HG03457 (cell line): ENCODE data around the gene GALNT16.
"Not testable (repeated sequence)": the region's sequence is repeated elsewhere in the genome, so short reads cannot be mapped to it uniquely, and the experiment has no call there.

Source experiments
- ATAC-seq: cut with Tn5 transposase; IDR thresholded peaks from one replicate; pipeline ENCODE4 v1.9.1; 2021; ENCODE audit warnings: moderate number of reproducible peaks; ENCODE audit not compliant: unreplicated experiment

GALNT16 gene

DNA sequence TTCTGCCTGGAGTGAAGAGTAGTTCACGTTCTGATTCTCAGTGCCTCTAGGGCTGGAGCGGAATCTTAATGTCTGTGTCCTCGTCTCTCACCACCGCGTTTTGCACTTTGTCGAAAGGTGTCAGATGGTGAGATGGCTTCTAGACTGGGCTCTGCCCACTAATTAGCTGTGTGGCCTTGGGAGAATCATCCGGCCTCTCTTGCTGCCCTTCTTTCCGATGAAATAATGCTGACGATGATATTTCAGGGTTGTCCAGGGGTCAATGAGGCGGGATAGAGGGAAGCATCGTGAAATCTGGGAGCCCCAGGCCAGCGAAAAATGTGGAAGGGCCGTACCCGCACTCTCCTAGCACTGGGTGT is 811 bp upstream of the GALNT16 start:
- ATAC-seq: no peak

DNA sequence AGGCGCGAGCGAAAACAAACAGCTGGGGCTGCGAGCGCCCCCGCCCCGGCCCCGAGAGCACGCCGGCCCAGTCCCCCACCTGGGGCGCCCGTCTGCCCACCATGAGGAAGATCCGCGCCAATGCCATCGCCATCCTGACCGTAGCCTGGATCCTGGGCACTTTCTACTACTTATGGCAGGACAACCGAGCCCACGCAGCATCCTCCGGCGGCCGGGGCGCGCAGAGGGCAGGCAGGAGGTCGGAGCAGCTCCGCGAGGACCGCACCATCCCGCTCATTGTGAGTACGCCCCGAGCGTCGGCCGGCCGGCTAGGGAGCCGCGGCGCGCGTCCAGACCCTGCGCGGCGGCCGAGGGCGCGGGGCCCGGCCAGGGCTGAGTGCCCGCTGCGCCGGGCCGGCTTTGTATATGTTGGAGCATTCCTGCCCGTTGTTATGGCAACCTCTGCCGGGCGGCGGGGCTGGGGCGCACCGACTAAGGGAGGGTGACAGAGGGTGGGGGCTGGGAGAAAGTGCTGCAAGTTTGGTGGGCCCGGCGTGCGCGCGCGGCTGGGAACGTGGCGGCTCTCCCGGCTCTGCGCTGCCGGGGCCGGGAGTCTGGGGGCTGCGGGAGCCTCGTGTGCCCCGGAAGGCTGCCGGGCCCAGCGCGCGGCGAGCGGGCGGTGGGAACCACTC is 367 bp downstream of the GALNT16 start:
- no peak for ATAC-seq

DNA sequence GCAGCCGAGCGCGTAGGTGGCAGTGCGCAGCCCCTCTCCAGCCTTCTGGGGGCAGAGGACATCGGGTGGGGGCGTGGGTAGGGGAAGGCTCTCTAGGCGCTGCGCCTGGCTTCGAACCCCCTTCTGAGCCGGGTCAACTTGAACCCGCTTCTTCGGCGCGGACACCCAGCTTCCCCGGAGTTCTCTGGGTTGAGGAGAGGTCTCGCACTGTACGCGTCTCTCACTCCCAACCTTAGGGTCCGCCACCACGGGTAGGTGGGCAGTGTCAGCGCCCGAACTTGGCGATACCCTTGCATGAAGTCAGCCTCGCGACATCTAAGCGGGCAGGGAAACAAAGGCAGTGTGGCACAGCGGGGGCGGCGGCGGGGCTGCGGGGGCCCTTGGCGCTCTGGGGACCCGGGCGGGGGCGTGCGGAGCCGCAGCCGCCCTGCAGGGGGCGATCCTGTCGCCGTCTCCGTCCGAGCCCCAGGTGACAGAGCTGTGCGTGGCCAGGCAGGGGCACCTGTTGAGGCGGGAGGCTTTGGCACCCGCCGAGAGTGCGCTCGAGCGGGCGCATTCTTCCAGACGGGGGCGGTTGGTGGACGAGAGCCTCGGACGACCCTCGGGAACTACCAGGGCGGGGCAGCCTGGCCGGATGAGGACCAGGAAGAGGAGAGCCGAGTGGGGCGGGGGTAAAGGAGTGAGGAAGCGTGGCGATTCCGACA is 1.1 kb downstream of the GALNT16 start:
- no peak for ATAC-seq

DNA sequence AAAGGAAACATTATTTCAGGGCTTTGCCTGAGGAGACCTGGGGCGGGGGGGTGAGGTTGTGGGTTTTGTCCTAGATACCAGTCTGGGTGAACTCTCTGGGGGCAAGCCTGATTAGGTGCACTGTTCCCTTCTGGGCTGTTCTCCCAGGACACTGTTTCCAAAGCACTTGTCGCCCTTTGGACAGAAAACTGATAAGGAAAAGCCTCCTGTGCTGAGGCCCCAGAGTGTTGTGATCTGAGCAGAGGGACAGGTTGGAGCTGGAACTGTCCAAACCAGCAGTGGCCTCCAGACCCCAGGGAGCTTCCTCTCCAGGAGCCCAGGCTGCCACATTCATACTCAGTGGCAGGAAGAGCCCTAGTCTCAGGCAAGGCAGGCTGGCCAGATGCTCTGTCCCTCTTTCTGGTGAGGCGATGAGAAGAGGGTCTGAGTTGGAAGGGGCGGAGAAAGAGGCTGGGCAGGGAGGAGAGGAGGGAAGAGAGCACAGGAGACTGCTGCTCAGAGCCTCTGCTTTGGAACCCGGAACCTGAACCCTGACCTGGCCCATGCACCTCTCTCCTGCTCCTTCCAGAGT is 1.9 kb downstream of the GALNT16 start:
- ATAC-seq: no peak

DNA sequence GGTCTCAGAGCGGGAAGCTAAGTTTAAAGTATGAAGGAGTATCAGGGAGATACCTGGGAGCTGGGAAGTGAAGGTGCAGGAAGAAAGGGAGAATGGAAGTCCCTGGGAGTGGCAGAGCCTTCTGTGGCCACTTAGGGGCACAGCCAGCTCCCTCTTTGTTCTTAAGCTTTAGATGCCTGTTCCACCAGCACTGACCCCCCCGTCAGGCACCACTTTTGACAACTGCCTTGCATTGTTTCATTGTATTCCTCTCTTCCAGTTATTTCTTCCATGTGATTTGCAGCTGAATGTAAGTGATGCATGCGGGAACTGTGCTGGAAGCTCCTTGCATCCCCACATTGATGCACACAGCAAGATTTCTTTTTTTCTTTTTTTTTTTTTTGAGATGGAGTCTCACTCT is 2.6 kb downstream of the GALNT16 start:
- ATAC-seq: no peak

DNA sequence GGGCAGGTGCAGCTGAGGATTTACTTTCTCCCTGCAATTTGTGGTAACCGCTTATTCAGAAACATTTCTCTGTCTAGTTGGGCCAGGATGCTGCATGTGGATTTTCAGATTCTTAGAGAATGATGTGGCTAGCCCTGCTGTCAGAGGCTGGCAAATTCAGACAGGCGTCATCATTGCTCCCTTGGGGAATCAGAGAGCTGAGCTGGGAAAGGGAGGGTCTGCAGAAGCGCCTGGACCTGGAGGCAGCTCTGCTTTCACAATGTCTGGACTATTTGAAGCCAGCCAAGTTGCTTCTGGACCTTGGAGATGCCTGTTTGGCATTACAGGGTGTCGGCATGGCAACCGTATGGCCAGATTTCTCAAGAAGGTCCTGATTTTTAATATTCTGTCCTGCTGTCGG is 3.4 kb downstream of the GALNT16 start:
- ATAC-seq: no peak

DNA sequence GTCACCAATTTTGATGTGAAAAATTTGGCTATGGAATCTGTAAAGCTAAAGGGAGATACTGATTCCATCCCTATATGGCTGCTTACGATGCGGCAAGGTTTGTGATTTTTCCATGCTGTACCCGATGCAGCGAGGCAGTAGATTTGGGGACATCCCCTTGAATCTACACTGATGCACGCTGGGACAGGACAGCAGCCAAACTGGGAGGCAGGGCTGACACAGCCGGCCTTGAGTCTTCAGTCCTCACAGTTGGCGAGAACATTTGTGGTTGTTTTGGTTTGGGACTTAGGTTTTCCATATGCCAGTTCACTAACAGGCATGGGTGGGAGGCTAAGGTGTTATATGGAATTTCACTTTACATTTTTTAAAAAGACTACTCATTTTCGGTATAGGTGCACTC is 3.8 kb downstream of the GALNT16 start:
- ATAC-seq: no peak

DNA sequence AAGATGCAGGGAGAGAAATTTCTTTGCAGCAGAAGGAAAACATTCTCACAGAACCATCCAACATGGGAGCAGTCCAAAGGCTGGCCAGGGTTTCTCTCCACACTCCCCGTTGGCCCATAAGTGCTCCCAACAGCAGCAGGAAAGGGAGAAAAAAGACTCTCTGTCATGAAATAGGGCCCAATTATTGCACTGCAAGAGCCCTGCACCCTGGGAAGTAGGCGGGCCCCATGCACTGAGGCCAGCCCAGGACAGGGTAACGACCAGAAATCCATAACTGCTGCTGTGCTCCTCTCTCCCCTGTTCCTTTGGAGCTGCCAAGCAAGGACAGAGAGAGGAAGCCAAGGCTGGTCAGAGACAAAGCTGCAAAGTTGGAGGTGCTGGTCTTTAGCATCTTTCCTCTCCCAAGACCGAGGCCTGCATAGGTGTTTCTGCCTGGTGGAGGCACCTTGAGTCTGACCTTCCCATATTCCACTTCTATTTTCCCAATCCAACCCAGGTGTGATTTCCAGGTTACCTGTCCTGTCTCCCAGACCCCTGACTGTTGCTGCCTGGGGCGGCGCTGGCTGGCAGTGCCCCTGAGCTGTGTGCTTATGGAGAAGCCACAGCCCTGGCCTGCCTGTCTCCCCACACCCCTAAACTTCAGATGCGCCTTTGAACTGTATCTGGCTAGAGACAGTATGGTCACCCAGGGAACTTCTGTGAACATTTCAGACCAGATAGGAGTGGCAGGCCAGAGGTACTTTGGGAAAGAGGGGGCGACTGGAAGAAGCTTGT is 6.8 kb downstream of the GALNT16 start:
- ATAC-seq: no peak

DNA sequence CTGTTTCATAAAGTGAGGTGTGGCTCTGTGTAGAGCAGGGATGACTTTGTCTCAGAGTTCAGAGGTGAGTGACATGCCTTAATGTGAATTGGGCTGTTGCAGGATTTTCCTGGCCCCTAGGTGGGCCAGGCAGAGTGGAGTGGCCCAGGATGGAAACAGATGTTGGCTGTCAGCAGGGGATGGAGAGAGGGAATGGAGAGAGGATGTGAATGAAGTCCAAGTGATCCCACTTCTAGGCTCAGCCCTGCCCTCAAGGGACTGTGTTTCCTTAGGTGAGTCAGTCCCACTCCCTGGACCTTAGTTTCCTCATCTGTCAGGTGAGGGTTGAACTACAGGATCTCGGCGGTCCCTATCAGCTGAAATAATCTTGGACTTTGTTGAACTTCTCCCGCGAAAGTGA is 7.5 kb downstream of the GALNT16 start:
- no peak for ATAC-seq

DNA sequence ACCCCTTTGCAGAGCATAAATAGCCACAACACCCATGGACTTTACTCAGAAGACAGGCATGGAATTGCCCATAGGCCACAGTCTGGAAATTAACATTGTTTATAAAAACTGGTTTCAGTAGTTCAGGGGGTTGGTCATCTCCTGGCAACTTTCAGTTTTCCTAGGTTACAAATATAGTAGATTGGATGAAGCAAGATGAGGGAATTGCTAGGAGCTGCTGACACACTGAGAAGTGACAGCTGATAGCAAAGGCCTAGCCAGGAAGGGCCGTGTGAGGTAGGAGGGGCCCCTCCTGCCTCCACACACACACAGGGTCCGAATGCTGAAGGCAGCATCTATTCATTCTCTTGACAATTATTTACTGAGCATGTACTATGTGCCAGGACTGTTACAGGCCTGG is 8.3 kb downstream of the GALNT16 start:
- no peak for ATAC-seq

DNA sequence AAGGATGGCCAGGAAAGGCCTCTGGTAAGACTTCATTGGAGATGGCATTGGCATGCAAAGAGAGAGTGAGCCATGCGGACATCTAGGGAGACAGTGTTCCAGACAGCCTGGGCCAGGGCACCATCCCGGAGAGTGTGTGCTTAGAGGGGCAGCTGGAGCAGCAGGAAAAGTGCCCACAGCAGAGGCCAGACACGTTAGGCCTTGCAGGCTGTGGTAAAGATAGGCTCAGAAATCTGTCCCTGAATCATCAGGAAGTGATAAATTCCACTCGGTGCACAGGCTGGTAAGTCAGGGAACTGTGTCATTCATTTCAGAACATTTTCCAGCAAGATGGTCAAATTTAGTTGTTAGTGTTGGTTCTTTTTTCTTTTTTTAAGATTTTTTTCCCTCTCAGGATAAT is 8.8 kb downstream of the GALNT16 start:
- no peak for ATAC-seq

DNA sequence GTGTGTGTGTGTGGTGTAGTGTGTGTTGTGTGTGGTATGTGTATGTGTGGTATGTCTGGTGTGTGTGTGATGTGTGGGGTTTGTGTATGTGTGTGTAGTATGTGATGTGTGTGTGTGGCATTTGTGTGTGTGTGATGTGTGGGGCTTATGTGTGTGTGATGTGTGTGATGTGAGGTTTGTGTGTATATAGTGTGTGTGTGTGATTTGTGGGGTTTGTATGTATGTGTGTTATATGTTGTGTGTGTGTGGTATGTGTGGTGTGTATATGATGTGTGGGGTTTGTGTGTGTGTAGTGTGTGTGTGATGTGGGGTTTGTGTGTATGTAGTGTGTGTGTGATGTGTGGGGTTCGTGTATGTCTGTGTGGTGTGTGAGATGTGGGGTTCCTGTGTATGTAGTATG is 9.4 kb downstream of the GALNT16 start:
- no peak for ATAC-seq

DNA sequence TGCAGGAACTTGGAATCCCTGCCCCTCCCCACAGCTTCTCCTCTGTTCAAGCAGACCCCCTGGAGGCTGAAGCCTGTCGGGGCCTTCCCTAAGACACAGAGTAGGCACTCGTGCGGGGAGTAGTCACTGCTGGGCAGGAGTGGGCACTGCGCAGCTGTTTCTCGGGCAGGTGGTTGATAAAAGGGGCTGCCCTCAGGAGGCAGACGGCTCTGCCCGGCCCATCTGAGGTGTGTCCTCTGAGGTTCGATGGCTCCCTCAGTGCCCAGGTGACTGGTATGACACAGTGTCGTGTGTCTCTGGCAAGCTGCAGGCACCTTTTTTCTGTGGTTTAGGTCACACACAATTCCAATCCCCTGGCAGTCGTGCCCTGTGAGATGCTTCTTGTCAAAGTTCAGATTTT is 10.1 kb downstream of the GALNT16 start:
- no peak for ATAC-seq

DNA sequence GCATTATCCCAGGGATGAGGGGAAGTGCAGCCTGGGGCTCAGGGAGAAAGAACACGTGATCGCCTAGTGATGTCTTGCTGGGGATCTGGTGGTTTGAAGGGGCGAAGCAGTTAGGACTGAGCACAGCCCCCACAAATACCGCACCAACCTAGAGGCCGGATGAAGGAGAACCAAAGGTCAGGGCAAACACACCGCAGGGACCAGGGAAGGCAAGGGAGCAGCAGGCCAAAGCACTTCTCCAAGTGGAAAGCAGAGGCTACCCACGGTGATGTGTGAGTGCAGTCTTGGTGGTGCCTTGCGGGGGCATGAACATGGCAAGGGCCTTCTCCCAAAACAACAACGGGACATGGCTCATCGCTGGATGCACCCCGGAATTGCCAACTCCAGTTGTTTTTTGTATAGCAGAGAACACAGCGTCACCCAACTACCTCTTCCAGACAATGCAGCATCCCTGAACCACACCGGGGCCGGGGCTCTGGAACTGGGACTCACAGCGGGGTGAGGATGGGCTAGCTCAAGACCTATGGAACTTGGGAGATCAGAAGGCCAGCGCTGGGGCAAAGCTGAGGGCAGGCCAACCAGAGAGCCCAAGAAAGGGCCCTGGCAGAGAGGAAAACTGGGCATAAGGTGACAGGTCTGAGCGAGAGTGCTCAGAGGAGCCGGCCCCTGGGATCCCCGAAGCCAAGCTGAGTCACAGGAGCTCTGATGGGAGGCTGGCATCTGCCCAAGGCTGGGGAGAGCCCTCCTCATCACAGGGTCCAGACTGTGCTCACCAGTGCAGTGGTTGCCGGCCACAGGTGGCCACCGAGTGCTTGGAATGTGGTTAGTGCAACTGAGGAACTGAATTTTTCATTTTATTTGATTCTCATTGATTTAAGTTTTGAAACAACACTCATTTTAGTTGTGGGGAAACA is 11.1 kb downstream of the GALNT16 start:
- no peak for ATAC-seq

DNA sequence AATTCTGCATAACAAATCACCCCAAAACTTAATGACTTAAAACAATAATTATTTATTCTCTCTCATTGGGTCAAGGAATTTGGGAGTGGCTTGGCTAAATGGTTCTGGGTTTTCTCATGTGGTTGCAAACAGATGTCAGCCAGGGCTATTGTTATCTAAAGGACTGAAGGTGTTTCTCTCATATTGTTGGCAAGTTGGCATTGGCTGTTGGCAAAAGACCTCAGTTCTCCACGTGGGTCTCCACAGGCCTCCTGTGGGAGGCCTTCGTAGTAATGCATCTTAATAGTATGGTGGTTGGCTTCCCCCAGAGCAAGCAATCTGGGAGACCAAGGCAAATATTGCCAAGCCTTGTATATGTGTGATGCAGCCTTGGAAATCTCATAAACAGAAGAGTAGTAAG is 14.4 kb downstream of the GALNT16 start:
- ATAC-seq: no peak

DNA sequence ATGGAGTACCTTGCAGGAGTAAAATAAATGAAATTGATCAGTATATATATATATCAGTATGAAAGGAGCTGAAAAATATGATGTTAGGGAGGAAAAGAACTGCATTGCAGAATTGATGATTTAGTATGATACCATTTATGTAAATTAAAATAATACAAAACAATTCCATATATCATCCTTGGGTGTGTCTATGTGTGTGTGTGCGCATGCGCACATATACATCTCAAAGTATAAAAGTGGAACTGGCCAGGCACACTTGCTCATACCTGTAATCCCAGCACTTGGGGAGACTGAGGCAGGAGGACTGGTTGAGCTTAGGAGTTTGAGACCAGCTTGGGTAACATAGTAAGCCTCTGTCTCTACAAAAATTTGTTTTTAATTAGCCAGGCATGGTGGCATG is 15.4 kb downstream of the GALNT16 start:
- no peak for ATAC-seq

DNA sequence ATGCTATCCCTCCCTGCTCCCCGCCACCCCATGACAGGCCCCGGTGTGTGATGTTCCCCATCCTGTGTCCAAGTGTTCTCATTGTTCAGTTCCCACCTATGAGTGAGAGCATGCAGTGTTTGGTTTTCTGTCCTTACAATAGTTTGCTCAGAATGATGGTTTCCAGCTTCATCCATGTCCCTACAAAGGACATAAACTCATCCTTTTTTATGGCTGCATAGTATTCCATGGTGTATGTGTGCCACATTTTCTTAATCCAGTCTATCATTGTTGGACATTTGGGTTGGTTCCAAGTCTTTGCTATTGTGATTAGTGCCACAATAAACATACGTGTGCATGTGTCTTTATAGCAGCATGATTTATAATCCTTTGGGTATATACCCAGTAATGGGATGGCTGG is 17.4 kb downstream of the GALNT16 start:
- not testable (repeated sequence) for ATAC-seq

DNA sequence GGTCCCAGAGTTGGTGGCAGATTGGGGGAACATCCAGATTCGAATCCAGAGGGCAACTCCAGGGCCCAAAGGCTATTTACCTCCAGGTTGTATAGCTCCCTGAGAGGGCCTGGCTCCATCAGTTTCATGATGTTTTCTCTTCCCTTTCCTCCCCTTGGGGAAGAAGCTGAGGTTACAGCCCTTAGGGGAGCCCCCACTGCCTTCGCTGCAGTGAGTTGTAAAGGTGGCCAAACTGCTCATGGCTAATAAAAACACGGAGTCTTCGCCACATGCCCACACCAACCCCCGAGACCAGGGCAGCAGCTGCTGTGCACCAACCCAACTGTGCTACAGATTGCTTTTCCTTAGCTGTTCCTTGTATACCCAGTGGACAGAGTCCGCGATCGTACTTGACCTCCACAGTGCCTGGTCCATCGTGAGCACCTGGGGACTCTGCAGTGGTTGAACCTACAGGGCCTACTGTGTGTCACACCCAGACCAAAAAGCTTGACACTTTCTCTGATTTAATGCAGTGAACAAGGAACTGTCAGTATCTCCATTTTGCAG is 20.9 kb downstream of the GALNT16 start:
- ATAC-seq: no peak

DNA sequence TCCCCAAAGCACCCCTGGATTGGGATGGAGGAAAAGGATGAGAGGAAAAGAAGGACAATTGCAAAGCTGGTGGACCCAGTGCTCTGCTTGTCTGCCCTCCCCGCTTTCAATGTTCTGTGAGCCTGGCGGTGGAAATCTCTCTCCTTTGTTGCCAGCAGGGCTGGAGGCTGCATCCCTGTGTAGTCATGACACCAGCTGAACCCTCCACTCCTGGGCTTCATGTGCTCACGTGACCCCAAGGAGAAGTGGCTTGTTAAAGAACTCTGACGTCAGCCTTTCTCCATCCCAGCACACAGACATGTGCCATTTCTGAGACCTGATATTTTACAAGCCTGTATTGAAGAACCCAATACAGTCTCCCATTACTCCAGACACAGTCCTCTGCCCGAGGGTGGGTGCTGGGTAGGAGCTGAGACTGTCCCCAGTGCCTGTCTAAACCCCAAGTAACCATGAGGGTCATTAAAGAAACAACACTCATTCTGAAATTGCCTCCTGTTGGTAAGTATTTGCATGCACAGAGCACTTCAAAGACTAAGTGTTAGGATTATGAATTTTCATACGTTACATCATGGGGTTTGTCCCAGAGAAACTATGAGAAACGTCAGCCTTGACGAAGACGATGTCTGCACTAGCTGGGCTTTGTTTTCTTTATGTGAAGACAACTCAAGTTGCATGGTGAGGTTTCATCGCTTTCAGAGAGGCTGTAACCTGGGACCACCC is 21.7 kb downstream of the GALNT16 start:
- ATAC-seq: no peak

DNA sequence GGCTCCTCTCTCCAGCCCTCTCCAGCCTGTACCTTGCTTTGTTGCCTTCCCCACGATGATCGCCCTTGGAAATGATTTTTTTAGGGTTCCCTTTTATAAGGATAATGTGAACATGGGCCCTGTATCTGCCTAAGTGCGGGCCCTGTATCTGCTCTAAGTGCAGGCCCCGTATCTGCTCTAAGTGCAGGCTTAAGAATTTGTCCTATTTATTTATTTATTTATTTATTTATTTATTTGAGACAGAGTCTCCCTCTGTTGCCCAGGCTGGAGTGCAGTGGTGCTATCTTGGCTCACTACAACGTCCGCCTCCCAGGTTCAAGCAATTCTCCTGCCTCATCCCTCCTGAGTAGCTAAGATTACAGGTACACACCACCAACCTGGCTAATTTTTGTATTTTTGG is 22.5 kb downstream of the GALNT16 start:
- no peak for ATAC-seq
